H1 (cell line): ENCODE results near the gene RPS5. TPM values are rescaled to one million over a fixed set of nuclear protein-coding genes. Genes with fewer than 3 reads are reported as not detected.

Source experiments
- JUND ChIP-seq: IDR thresholded peaks from 2 replicates; pipeline ENCODE4 v1.6.1; 2011; ENCODE audit warnings: mild to moderate bottlenecking, improper control_type of control experiment, low read length
- SP2 ChIP-seq: IDR thresholded peaks from 2 replicates; pipeline ENCODE4 v1.6.1; 2012; ENCODE audit warnings: mild to moderate bottlenecking, low read length, inconsistent platforms
- polyA plus RNA-seq, 7 experiments: library from polyadenylated mRNA; depleted of rRNA in 3 of 7; stranded (reverse) in 5 of 7; unstranded in 2 of 7; fragments of >200 nt in 5 of 7; fragments of 200-250 nt in 2 of 7; gene quantifications; 1 replicate in 5 of 7; 2 replicates in 1 of 7; 4 replicates in 1 of 7; pipeline versions ENCODE4 v1.2.1 to v1.2.3, GENCODE V29; 2011 to 2013; ENCODE audit warnings: missing spikeins in 2 of 7, mixed read lengths in 2 of 7
- total RNA-seq: library from RNA; stranded (reverse); fragmentation: NEBNext Ultra II Directional; extraction: Animal tissue kit (Norgen Biotek cat#: 25700); gene quantifications from 2 replicates; pipeline ENCODE4 v1.2.1, GENCODE V29; 2021
- TF ChIP-seq, protein P1 (sequence below): IDR thresholded peaks from 2 replicates; pipeline ENCODE4 v1.6.1; 2012; ENCODE audit warnings: low read length, inconsistent platforms
- TF ChIP-seq, protein P2 (sequence below): fragments of 300-600 bp; sonication (generic); IDR thresholded peaks from 2 replicates; pipeline ENCODE4 v1.7.1; 2012; ENCODE audit warnings: low read length, moderate library complexity, mild to moderate bottlenecking, inconsistent platforms; ENCODE audit not compliant: insufficient replicate concordance

RPS5 gene
- total and polyA plus RNA-seq, 2 of the 8 experiments (the other 6 are each of a cell fraction or from before 2014, with no cell fraction given) = 1,557 to 5,731 TPM

DNA sequence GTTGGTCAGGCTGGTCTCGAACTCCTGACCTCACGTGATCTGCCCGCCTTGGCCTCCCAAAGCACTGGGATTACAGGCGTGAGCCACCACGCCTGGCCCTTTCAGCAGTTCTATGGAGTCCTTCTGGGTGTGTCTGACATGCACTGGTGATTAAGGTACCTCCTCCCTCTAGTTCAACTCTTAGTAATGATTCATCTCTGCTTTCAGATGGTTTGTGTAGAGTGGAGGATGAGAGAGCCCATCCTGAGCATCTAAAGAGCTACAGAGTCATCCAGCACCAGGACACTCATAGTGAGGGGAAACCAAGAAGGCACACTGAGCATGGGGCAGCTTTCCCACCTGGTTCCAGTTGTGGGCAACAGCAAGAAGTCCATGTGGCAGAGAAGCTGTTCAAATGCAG, 29.5 kb downstream of the RPS5 start (continued):
- TF ChIP-seq, protein P1, sequence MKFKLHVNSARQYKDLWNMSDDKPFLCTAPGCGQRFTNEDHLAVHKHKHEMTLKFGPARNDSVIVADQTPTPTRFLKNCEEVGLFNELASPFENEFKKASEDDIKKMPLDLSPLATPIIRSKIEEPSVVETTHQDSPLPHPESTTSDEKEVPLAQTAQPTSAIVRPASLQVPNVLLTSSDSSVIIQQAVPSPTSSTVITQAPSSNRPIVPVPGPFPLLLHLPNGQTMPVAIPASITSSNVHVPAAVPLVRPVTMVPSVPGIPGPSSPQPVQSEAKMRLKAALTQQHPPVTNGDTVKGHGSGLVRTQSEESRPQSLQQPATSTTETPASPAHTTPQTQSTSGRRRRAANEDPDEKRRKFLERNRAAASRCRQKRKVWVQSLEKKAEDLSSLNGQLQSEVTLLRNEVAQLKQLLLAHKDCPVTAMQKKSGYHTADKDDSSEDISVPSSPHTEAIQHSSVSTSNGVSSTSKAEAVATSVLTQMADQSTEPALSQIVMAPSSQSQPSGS = no peak
- TF ChIP-seq SP2 (no peak), JUND (no peak)
- TF ChIP-seq, protein P2, sequence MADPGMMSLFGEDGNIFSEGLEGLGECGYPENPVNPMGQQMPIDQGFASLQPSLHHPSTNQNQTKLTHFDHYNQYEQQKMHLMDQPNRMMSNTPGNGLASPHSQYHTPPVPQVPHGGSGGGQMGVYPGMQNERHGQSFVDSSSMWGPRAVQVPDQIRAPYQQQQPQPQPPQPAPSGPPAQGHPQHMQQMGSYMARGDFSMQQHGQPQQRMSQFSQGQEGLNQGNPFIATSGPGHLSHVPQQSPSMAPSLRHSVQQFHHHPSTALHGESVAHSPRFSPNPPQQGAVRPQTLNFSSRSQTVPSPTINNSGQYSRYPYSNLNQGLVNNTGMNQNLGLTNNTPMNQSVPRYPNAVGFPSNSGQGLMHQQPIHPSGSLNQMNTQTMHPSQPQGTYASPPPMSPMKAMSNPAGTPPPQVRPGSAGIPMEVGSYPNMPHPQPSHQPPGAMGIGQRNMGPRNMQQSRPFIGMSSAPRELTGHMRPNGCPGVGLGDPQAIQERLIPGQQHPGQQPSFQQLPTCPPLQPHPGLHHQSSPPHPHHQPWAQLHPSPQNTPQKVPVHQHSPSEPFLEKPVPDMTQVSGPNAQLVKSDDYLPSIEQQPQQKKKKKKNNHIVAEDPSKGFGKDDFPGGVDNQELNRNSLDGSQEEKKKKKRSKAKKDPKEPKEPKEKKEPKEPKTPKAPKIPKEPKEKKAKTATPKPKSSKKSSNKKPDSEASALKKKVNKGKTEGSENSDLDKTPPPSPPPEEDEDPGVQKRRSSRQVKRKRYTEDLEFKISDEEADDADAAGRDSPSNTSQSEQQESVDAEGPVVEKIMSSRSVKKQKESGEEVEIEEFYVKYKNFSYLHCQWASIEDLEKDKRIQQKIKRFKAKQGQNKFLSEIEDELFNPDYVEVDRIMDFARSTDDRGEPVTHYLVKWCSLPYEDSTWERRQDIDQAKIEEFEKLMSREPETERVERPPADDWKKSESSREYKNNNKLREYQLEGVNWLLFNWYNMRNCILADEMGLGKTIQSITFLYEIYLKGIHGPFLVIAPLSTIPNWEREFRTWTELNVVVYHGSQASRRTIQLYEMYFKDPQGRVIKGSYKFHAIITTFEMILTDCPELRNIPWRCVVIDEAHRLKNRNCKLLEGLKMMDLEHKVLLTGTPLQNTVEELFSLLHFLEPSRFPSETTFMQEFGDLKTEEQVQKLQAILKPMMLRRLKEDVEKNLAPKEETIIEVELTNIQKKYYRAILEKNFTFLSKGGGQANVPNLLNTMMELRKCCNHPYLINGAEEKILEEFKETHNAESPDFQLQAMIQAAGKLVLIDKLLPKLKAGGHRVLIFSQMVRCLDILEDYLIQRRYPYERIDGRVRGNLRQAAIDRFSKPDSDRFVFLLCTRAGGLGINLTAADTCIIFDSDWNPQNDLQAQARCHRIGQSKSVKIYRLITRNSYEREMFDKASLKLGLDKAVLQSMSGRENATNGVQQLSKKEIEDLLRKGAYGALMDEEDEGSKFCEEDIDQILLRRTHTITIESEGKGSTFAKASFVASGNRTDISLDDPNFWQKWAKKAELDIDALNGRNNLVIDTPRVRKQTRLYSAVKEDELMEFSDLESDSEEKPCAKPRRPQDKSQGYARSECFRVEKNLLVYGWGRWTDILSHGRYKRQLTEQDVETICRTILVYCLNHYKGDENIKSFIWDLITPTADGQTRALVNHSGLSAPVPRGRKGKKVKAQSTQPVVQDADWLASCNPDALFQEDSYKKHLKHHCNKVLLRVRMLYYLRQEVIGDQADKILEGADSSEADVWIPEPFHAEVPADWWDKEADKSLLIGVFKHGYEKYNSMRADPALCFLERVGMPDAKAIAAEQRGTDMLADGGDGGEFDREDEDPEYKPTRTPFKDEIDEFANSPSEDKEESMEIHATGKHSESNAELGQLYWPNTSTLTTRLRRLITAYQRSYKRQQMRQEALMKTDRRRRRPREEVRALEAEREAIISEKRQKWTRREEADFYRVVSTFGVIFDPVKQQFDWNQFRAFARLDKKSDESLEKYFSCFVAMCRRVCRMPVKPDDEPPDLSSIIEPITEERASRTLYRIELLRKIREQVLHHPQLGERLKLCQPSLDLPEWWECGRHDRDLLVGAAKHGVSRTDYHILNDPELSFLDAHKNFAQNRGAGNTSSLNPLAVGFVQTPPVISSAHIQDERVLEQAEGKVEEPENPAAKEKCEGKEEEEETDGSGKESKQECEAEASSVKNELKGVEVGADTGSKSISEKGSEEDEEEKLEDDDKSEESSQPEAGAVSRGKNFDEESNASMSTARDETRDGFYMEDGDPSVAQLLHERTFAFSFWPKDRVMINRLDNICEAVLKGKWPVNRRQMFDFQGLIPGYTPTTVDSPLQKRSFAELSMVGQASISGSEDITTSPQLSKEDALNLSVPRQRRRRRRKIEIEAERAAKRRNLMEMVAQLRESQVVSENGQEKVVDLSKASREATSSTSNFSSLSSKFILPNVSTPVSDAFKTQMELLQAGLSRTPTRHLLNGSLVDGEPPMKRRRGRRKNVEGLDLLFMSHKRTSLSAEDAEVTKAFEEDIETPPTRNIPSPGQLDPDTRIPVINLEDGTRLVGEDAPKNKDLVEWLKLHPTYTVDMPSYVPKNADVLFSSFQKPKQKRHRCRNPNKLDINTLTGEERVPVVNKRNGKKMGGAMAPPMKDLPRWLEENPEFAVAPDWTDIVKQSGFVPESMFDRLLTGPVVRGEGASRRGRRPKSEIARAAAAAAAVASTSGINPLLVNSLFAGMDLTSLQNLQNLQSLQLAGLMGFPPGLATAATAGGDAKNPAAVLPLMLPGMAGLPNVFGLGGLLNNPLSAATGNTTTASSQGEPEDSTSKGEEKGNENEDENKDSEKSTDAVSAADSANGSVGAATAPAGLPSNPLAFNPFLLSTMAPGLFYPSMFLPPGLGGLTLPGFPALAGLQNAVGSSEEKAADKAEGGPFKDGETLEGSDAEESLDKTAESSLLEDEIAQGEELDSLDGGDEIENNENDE = no peak
